Testis (tissue), 3 donors: ENCODE results near the gene ALAS1. TPM values are rescaled to one million over a fixed set of nuclear protein-coding genes. Genes with fewer than 3 reads are reported as not detected.

Source experiments
- DNase-seq: peaks from one replicate; pipeline ENCODE4 v3.0.0-alpha.2; 2019
- H3K27ac ChIP-seq, 2 donors: fragments of 200-600 bp; sonication (generic); one replicate each; pipeline ENCODE4 v1.5.1; 2019
- H3K27me3 ChIP-seq: fragments of 200-600 bp; sonication (generic); one replicate; pipeline ENCODE4 v1.5.1; 2019
- H3K36me3 ChIP-seq: fragments of 200-600 bp; sonication (generic); one replicate; pipeline ENCODE4 v1.5.1; 2017; ENCODE audit warnings: low read depth; ENCODE audit errors: missing control alignments
- H3K4me1 ChIP-seq: fragments of 200-600 bp; sonication (generic); one replicate; pipeline ENCODE4 v1.5.1; 2019
- H3K4me3 ChIP-seq, 2 donors: fragments of 200-600 bp; sonication (generic); one replicate each; pipeline ENCODE4 v1.5.1; 2017 to 2019
- H3K9me3 ChIP-seq: fragments of 200-600 bp; sonication (generic); one replicate; pipeline ENCODE4 v1.5.1; 2017
- CTCF ChIP-seq, 3 experiments: fragments of 450-650 bp in 2 of 3; fragments of 200-600 bp in 1 of 3; sonication (generic) in 1 of 3; IDR thresholded peaks; one replicate each; pipeline ENCODE4 v1.5.1; 2016 to 2019; ENCODE audit warnings: antibody characterized with exemption in 3 of 3, mild to moderate bottlenecking in 2 of 3, moderate library complexity in 1 of 3
- POLR2A ChIP-seq: fragments of 450-650 bp; IDR thresholded peaks from one replicate; pipeline ENCODE4 v1.6.1; 2017; ENCODE audit warnings: antibody characterized with exemption, mild to moderate bottlenecking, moderate library complexity
- WGBS, 2 donors: methylation state at CpG; one replicate each; pipeline ENCODE4 v1.1.5; 2018; 5-methylcytosine and 5-hydroxymethylcytosine counted together
- intact Hi-C: fragments of 100-400 bp; cut with DNase I; formaldehyde crosslinking; loops from one replicate; pipeline ENCODE4 v1.15.1; 2023; ENCODE audit warnings: low total_unique reads
- polyA plus RNA-seq: library from polyadenylated mRNA; stranded (reverse); fragments of 350-450 nt; fragmentation: Illumina TruSeq; extraction: RNeasy Lipid Tissue Mini Kit (QIAGEN cat#74804); gene quantifications from one replicate; pipeline ENCODE4 v1.2.3, GENCODE V29; 2014; ENCODE audit warnings: low read depth, low replicate concordance; ENCODE audit not compliant: insufficient read depth
- total RNA-seq, 2 donors: library from RNA; depleted of rRNA; stranded (reverse); fragments of >200 nt; gene quantifications; one replicate each; pipeline ENCODE4 v1.2.3, GENCODE V29; 2016

ALAS1 gene
- total and polyA plus RNA-seq, 3 donors from 2014 or later, result 49.9 to 54.2 (median 51.4) TPM

- no peaks in the 10 kb centered on the region for H3K27me3 ChIP-seq
- intact Hi-C loops, result no loop called here
Measured at GRCh38 chr3:52172262-52172757, 25.6 kb upstream of the ALAS1 start.

GRCh38 chr3:52173101-52173500 is 24.9 kb upstream of the ALAS1 start:
- intact Hi-C loops, result no loop called here
- Histone ChIP-seq H3K4me3 (no peak overlapping the region), H3K27me3 (no peaks in the 10 kb centered on the region), H3K9me3 (no peaks in the 10 kb centered on the region), H3K4me1 (peaks cover 10% of the 10 kb centered on the region), H3K36me3 (no peaks in the 10 kb centered on the region), H3K27ac (no peak overlapping the region)
- DNase-seq, result no peak
- no peak for TF ChIP-seq CTCF (IDR thresholded peaks at IDR 0.05)
- no peak for TF ChIP-seq POLR2A
- WGBS, 2 donors, result 100% methylated on average over 1 of the region's 1 CpG

More at GRCh38 chr3:52172262-52172757, 25.6 kb upstream of the ALAS1 start:
- 93 to 94% methylated on average over 3 to 5 of the region's 5 CpGs for WGBS, 2 donors
- no peaks in the 10 kb centered on the region for H3K36me3 ChIP-seq
- H3K4me1 ChIP-seq, result peaks cover 7% of the 10 kb centered on the region
- H3K27ac ChIP-seq, result no peak overlapping the region
- H3K4me3 ChIP-seq, result no peak overlapping the region
- TF ChIP-seq CTCF (IDR thresholded peaks at IDR 0.05) (no peak), POLR2A (no peak)
- no peak for DNase-seq
- H3K9me3 ChIP-seq, result no peaks in the 10 kb centered on the region

- WGBS, 2 donors, result 88 to 93% methylated on average over 8 to 9 of the region's 9 CpGs
- Histone ChIP-seq H3K4me1 (peaks cover 10% of the 10 kb centered on the region), H3K27ac (no peak overlapping the region), H3K27me3 (no peaks in the 10 kb centered on the region), H3K36me3 (no peaks in the 10 kb centered on the region), H3K9me3 (no peaks in the 10 kb centered on the region), H3K4me3 (no peak overlapping the region)
- intact Hi-C loops, result no loop called here
- DNase-seq, result no peak
- TF ChIP-seq CTCF (IDR thresholded peaks at IDR 0.05), result no peak
- no peak for TF ChIP-seq POLR2A
Measured at GRCh38 chr3:52174896-52175295, 23.1 kb upstream of the ALAS1 start.

GRCh38 chr3:52175416-52176179 is 22.4 kb upstream of the ALAS1 start:
- intact Hi-C loops, result no loop called here
- H3K27me3 ChIP-seq, result no peaks in the 10 kb centered on the region
- no peaks in the 10 kb centered on the region for H3K36me3 ChIP-seq
- WGBS, 2 donors, result 91 to 92% methylated on average over 14 of the region's 14 CpGs
- H3K27ac ChIP-seq, result no peak overlapping the region
- H3K4me1 ChIP-seq, result peaks cover 10% of the 10 kb centered on the region
- DNase-seq, result no peak
- TF ChIP-seq POLR2A (no peak), CTCF (IDR thresholded peaks at IDR 0.05) (no peak)
- no peak overlapping the region for H3K4me3 ChIP-seq
- H3K9me3 ChIP-seq, result no peaks in the 10 kb centered on the region
